ENCODE data around the gene BRI3. TPM values are rescaled to one million over a fixed set of nuclear protein-coding genes. Genes with fewer than 3 reads are reported as not detected.

The BRI3 gene
- total RNA-seq, 2 donors from 2014 or later = 68.5 to 85.4 TPM

GRCh38 chr7:98238976-98239375 lies 42.5 kb upstream of the BRI3 start:
- no peaks in the 10 kb centered on the region for H3K4me1 ChIP-seq (replicated peaks)
- H3K9me3 ChIP-seq = no peaks in the 10 kb centered on the region
- H3K36me3 ChIP-seq = no peaks in the 10 kb centered on the region
- DNase-seq (ENCODE audit: low spot score) = no peak
- H3K27ac ChIP-seq = no peak overlapping the region
- no peak for TF ChIP-seq POLR2A (IDR thresholded peaks at IDR 0.05)
- TF ChIP-seq, protein P1, sequence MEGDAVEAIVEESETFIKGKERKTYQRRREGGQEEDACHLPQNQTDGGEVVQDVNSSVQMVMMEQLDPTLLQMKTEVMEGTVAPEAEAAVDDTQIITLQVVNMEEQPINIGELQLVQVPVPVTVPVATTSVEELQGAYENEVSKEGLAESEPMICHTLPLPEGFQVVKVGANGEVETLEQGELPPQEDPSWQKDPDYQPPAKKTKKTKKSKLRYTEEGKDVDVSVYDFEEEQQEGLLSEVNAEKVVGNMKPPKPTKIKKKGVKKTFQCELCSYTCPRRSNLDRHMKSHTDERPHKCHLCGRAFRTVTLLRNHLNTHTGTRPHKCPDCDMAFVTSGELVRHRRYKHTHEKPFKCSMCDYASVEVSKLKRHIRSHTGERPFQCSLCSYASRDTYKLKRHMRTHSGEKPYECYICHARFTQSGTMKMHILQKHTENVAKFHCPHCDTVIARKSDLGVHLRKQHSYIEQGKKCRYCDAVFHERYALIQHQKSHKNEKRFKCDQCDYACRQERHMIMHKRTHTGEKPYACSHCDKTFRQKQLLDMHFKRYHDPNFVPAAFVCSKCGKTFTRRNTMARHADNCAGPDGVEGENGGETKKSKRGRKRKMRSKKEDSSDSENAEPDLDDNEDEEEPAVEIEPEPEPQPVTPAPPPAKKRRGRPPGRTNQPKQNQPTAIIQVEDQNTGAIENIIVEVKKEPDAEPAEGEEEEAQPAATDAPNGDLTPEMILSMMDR (IDR thresholded peaks at IDR 0.05) = no peak
- no peak for TF ChIP-seq POLR2AphosphoS5 (IDR thresholded peaks at IDR 0.05)
- no peaks in the 10 kb centered on the region for H3K27me3 ChIP-seq (replicated peaks; ENCODE audit: insufficient read depth)
- H3K4me3 ChIP-seq = no peak overlapping the region
- intact Hi-C loops (cut with DNase I) = no loop called here
- WGBS = 91% methylated on average over 9 of the region's 9 CpGs

DNA sequence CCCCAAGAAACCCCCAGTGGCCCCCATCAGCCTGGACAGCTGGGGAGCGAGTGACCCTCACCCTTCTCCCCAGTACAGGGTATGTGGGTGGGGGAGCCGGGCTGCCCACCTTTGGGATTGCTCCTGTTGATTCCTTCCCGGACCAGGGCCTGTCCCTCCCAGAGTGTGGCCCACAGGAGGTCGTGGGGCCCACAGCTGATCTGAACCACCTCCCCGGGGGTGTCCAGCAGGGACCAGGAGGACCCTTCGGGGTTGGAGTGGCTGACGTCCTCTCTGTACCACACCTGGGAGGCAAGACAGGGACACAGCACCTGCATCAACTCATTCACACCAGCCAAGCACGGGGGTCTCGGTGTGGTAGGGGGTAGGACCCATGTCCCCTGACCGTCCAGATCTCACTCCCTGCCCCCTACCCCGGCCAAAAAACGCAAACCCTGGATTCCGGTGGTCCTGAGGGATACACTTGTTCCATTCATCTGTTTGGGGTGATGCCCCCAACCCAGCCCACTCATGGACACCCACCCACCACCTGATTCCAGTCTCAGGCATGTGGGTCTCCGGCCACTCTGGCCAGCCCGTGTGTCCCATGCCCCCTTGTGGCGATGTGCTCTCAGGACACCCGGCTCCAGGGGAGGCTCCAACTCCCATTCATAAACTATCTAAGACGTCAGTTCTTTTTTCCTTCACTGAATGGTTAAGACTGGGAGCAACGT lies 40.4 kb upstream of the BRI3 start:
- intact Hi-C loops (cut with DNase I) = no loop called here
- Histone ChIP-seq H3K4me3 (no peak overlapping the region), H3K27me3 (replicated peaks; ENCODE audit: insufficient read depth) (no peaks in the 10 kb centered on the region), H3K36me3 (no peaks in the 10 kb centered on the region), H3K4me1 (replicated peaks) (no peaks in the 10 kb centered on the region), H3K27ac (peak overlapping the region in 1 of 2 donors; percentile 37), H3K9me3 (no peaks in the 10 kb centered on the region)
- peak; percentile 49 for DNase-seq (ENCODE audit: low spot score)
- 72% methylated on average over 19 of the region's 19 CpGs for WGBS
- TF ChIP-seq POLR2AphosphoS5 (IDR thresholded peaks at IDR 0.05) = peak; percentile 36
- TF ChIP-seq POLR2A (IDR thresholded peaks at IDR 0.05) = no peak
- TF ChIP-seq, protein P1 (IDR thresholded peaks at IDR 0.05) = peak; percentile 51 to 75 (median 64)

GRCh38 chr7:98241674-98242241 lies 39.7 kb upstream of the BRI3 start:
- no peaks in the 10 kb centered on the region for H3K36me3 ChIP-seq
- TF ChIP-seq POLR2A (IDR thresholded peaks at IDR 0.05) (no peak), POLR2AphosphoS5 (IDR thresholded peaks at IDR 0.05) (no peak)
- TF ChIP-seq, protein P1 (IDR thresholded peaks at IDR 0.05) = no peak
- H3K4me1 ChIP-seq (replicated peaks) = no peaks in the 10 kb centered on the region
- no peaks in the 10 kb centered on the region for H3K27me3 ChIP-seq (replicated peaks; ENCODE audit: insufficient read depth)
- H3K9me3 ChIP-seq = no peaks in the 10 kb centered on the region
- no peak for DNase-seq (ENCODE audit: low spot score)
- no peak overlapping the region for H3K4me3 ChIP-seq
- intact Hi-C loops (cut with DNase I) = no loop called here
- 85% methylated on average over 16 of the region's 16 CpGs for WGBS
- H3K27ac ChIP-seq = peak overlapping the region in 1 of 2 donors; percentile 37

DNA sequence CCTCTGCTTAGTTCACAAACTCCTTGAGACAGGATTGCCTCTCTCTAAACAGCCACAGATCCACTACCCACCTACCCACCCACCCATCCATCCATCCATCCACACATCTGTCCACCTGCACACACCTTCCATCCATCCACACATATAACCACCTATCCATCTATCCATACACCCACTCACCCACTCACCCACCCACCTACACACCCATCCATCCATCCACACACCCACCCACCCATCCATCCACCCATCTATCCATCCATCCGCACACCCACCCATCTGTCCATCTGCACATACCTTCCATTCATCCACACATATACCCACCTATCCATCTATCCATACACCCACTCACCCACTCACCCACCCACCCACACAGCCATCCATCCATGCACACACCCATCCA lies 39.1 kb upstream of the BRI3 start:
- H3K27ac ChIP-seq = no peak overlapping the region
- no peak overlapping the region for H3K4me3 ChIP-seq
- TF ChIP-seq POLR2AphosphoS5 (IDR thresholded peaks at IDR 0.05) (no peak), POLR2A (IDR thresholded peaks at IDR 0.05) (no peak)
- TF ChIP-seq, protein P1 (IDR thresholded peaks at IDR 0.05) = no peak
- WGBS = 85% methylated on average over 1 of the region's 1 CpG
- DNase-seq (ENCODE audit: low spot score) = no peak
- H3K27me3 ChIP-seq (replicated peaks; ENCODE audit: insufficient read depth) = no peaks in the 10 kb centered on the region
- H3K4me1 ChIP-seq (replicated peaks) = no peaks in the 10 kb centered on the region
- intact Hi-C loops (cut with DNase I) = no loop called here
- no peaks in the 10 kb centered on the region for H3K36me3 ChIP-seq
- no peaks in the 10 kb centered on the region for H3K9me3 ChIP-seq

DNA sequence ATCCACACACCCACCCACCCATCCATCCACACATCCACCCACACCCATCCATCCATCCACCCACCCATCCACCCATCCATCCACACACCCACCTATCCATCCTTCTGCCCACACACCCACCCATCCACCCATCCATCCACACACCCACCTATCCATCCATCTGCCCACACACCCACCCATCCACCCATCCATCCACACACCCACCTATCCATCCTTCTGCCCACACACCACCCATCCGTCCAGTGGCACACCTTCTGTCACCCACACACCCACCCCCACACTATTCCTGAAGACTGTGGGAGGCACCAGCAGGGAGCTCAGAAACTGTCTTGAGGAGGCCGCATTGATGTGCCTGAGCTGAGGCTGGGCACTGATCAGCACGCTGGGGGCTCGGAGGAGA lies 38.6 kb upstream of the BRI3 start:
- Histone ChIP-seq H3K27me3 (replicated peaks; ENCODE audit: insufficient read depth) (no peaks in the 10 kb centered on the region), H3K4me1 (replicated peaks) (no peaks in the 10 kb centered on the region), H3K36me3 (no peaks in the 10 kb centered on the region), H3K9me3 (no peaks in the 10 kb centered on the region), H3K27ac (no peak overlapping the region), H3K4me3 (no peak overlapping the region)
- 97% methylated on average over 4 of the region's 4 CpGs for WGBS
- TF ChIP-seq POLR2AphosphoS5 (IDR thresholded peaks at IDR 0.05) (no peak), POLR2A (IDR thresholded peaks at IDR 0.05) (no peak)
- TF ChIP-seq, protein P1 (IDR thresholded peaks at IDR 0.05) = no peak
- intact Hi-C loops (cut with DNase I) = no loop called here
- DNase-seq (ENCODE audit: low spot score) = no peak

Measured in prostate gland (tissue), 2 donors.